Heart right ventricle (tissue), 16 donors: ENCODE data around the gene IER5. TPM values are rescaled to one million over a fixed set of nuclear protein-coding genes. Genes with fewer than 3 reads are reported as not detected.

Source experiments
- ATAC-seq, 8 donors: fragments of 200-7000 bp; cut with Tn5 transposase; one replicate each; pipeline ENCODE4 v1.9.1; 2020; ENCODE audit warnings: mild to moderate bottlenecking in 8 of 8, moderate library complexity in 8 of 8, moderate number of reproducible peaks in 1 of 8
- DNase-seq, 2 donors: peaks; one replicate each; pipeline ENCODE4 v3.0.0-alpha.2; 2020
- H3K27ac ChIP-seq, 10 donors: fragments of 200-600 bp; sonication (generic) in 2 of 10; one replicate each; pipeline versions ENCODE4 v1.5.0 to v1.8.0; 2020 to 2022; ENCODE audit warnings: mild to moderate bottlenecking in 3 of 10
- H3K27me3 ChIP-seq, 7 donors: fragments of 200-600 bp; one replicate each; pipeline ENCODE4 v1.8.0; 2021 to 2022; ENCODE audit warnings: mild to moderate bottlenecking in 2 of 7
- H3K36me3 ChIP-seq, 9 donors: fragments of 200-600 bp; sonication (generic) in 1 of 9; one replicate each; pipeline versions ENCODE4 v1.5.0 to v1.8.0; 2020 to 2022; ENCODE audit warnings: mild to moderate bottlenecking in 2 of 9
- H3K4me1 ChIP-seq, 9 donors: fragments of 200-600 bp; sonication (generic) in 1 of 9; one replicate each; pipeline versions ENCODE4 v1.5.0 to v1.8.0; 2020 to 2022; ENCODE audit warnings: mild to moderate bottlenecking in 4 of 9
- H3K4me3 ChIP-seq, 10 donors: fragments of 200-600 bp; sonication (generic) in 2 of 10; one replicate each; pipeline versions ENCODE4 v1.5.0 to v1.8.0; 2020 to 2022; ENCODE audit warnings: mild to moderate bottlenecking in 7 of 10, moderate library complexity in 2 of 10
- H3K9me3 ChIP-seq, 11 donors: fragments of 200-600 bp in 10 of 11; sonication (generic) in 2 of 11; one replicate each; pipeline versions ENCODE4 v1.5.0 to v1.8.0; 2013 to 2022; ENCODE audit warnings: mild to moderate bottlenecking in 2 of 11, control low read depth in 1 of 11, moderate library complexity in 1 of 11
- CTCF ChIP-seq, 9 donors: fragments of 200-600 bp; sonication (generic) in 2 of 9; IDR thresholded peaks; one replicate each; pipeline versions ENCODE4 v1.5.0 to v1.8.0; 2021 to 2022; ENCODE audit warnings: antibody characterized with exemption in 9 of 9, mild to moderate bottlenecking in 5 of 9, moderate library complexity in 1 of 9
- WGBS, 2 donors: extraction: QIAGEN DNeasy Blood & Tissue Kit; methylation state at CpG; one replicate each; pipeline ENCODE4 v1.1.7; 2013; ENCODE audit warnings: inconsistent platforms in 1 of 2; 5-methylcytosine and 5-hydroxymethylcytosine counted together
- intact Hi-C, 10 donors: fragments of 100-400 bp; cut with DNase I; formaldehyde crosslinking; loops; one replicate each; pipeline versions ENCODE4 v1.11.1 to v1.14.2; 2022
- polyA plus RNA-seq, 2 donors: library from polyadenylated mRNA; stranded (reverse); fragments of 200-250 nt; gene quantifications; one replicate each; pipeline ENCODE4 v1.2.3, GENCODE V29; 2013
- total RNA-seq, 10 donors: library from RNA; stranded (reverse); fragmentation: NEBNext Ultra II Directional in 3 of 10; extraction: Animal tissue kit (Norgen Biotek cat#: 25700) in 3 of 10; gene quantifications; one replicate each; pipeline versions ENCODE4 v1.2.1 to v1.2.4, GENCODE V29; 2021 to 2023
- donor health status: Arrhythmogenic right ventricular cardiomyopathy.
- donor health status: ischemic (EF 13 %, LVEDD 7.1; RV severe dilation, severe dysfunction).
- donor health status: healthy with polysubstance abuse.
- donor health status: DM: no; HTN: yes; CAD: no.
- donor health status: DM: no; HTN: no; CAD: no.
- donor health status: ischemic (EF 25% LVEDD 6.9; RV normal size, moderate dysfunction).
- donor health status: ischemic (EF 25% LVEDD 5.7; RV mildly dilated, moderate dysfunction).
- donor health status: healthy.
- donor health status: DM: yes; HTN: yes; CAD: no.
- donor health status: Ischemic cardiomyopathy.
- donor health status: ischemic (EF 35%, LVEDD 5.7; RV mildly dilated, moderate dysfunction).
- donor health status: nonischemic (EF 11% LVEDD 7.7; RV severe dilation, severe dysfunction).
- donor health status: DM: yes; HTN: yes; CAD: no.
- donor health status: PGD.
- donor health status: ischemic (EF 29% LVEDD 5.4; RV normal size, mild dysfunction).
- donor health status: nonischemic (EF 23%, LVEDD 6.1; RV moderate dilation, normal function).

Gene IER5
- total and polyA plus RNA-seq, 12 donors: 10.7 to 87.5 (median 18.7) TPM

DNA sequence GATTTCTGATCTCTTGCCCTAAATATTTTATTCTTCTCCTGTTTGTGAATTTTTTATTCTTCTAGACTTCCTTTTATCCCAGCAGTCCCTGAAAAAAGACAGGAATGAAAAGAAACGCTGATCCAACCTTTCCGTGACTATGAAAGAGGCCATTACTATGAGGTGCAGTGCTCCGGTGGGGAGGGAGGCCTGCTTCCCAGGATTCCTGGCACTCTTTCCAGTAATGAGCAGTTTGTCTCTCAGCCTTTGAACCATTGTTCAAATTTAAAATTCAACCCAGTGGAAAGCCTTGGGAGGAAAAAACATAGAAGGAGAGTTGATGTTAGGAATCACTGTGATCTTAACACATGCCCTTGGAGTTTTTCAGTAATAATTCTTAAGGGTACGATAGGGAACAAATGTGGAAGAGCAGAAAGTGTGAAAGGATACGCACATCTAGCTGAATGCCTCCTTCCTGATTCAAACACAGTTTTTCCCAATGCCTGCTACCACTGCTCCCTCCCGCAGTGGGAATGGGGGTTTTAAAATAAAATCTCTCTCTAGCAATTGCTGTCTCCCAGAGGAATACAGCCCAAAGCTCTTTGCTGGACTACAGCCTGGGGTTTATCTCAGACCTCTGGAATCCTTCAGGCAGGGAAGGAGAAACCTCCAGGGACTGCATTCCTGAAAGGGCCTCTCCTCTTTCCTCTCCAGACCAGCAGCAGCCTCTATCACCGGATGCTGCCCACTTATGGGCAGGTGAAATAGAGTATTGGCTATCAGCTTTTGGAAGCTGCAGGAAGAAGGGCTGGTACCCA lies 6.1 kb downstream of the IER5 start:
- peaks cover 3 to 88% (median 78%) of the 10 kb centered on the region in 9 donors for H3K4me1 ChIP-seq
- no peak for TF ChIP-seq CTCF (IDR thresholded peaks at IDR 0.05)
- H3K4me3 ChIP-seq: peak overlapping the region in 1 of 10 donors; percentile 1
- peak in 1 of 2 donors; percentile 75 for DNase-seq
- ATAC-seq: peak; percentile 59 to 78 (median 68)
- H3K9me3 ChIP-seq: no peaks in the 10 kb centered on the region
- intact Hi-C loops: loop anchor here in 1 of 10 donors (5.0 kb wide), 1 partner anchor 43 kb away; no protein-coding TSS in a partner anchor
- 23 to 27% methylated on average over 7 of the region's 7 CpGs for WGBS, 2 donors
- no peaks in the 10 kb centered on the region for H3K27me3 ChIP-seq
- peaks cover 0 to 27% (median 0%) of the 10 kb centered on the region in 9 donors for H3K36me3 ChIP-seq
- H3K27ac ChIP-seq: peak overlapping the region in 8 of 10 donors; percentile 31 to 78 (median 60)

- ATAC-seq (no peak), DNase-seq (no peak)
- H3K4me3 ChIP-seq: no peak overlapping the region
- peaks cover 3 to 94% (median 84%) of the 10 kb centered on the region in 9 donors for H3K4me1 ChIP-seq
- 76 to 78% methylated on average over 8 of the region's 8 CpGs for WGBS, 2 donors
- intact Hi-C loops: loop anchor here in 1 of 10 donors (5.0 kb wide), 1 partner anchor 42 kb away; no protein-coding TSS in a partner anchor
- H3K27me3 ChIP-seq: no peaks in the 10 kb centered on the region
- peaks cover 0 to 27% (median 0%) of the 10 kb centered on the region in 9 donors for H3K36me3 ChIP-seq
- TF ChIP-seq CTCF (IDR thresholded peaks at IDR 0.05): no peak
- H3K9me3 ChIP-seq: no peaks in the 10 kb centered on the region
- H3K27ac ChIP-seq: peak overlapping the region in 8 of 10 donors; percentile 31 to 78 (median 60)
These were observed 6.8 kb downstream of the IER5 start for GRCh38 chr1:181095260-181095659.

GRCh38 chr1:181095763-181096184 lies 7.3 kb downstream of the IER5 start:
- Histone ChIP-seq H3K9me3 (no peaks in the 10 kb centered on the region), H3K4me3 (no peak overlapping the region), H3K27me3 (no peaks in the 10 kb centered on the region), H3K4me1 (peaks cover 3 to 92% (median 84%) of the 10 kb centered on the region in 9 donors), H3K27ac (peak overlapping the region in 8 of 10 donors; percentile 31 to 78 (median 60)), H3K36me3 (peaks cover 0 to 27% (median 0%) of the 10 kb centered on the region in 9 donors)
- intact Hi-C loops: loop anchor here in 1 of 10 donors (5.0 kb wide), 1 partner anchor 42 kb away; no protein-coding TSS in a partner anchor
- no peak for TF ChIP-seq CTCF (IDR thresholded peaks at IDR 0.05)
- WGBS, 2 donors: 63 to 69% methylated on average over 5 of the region's 5 CpGs
- DNase-seq: no peak
- no peak for ATAC-seq

DNA sequence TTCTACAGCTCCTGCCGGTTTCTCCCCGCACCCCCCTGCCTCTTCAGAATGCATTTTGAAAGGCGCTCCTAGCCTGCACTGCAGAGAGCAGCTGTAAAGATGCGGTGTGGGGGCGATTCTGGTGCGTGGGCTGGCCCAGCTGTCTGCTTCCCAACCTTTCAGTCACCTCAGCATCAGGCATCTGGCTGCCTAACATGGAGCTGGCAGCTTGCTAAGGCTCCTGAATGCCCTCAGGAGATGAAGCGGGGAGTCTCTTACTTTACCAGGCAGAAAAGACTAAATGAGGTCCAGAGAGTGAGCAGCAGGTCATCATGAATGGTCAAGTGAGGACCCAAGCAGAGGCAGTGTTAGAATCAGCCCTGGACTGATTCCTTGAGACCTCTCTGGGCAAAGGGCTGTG lies 8.7 kb downstream of the IER5 start:
- no peaks in the 10 kb centered on the region for H3K9me3 ChIP-seq
- H3K27ac ChIP-seq: peak overlapping the region in 6 of 10 donors; percentile 13 to 78 (median 54)
- peaks cover 0 to 20% (median 0%) of the 10 kb centered on the region in 9 donors for H3K36me3 ChIP-seq
- no peak overlapping the region for H3K4me3 ChIP-seq
- intact Hi-C loops: loop anchor here in 1 of 10 donors (5.0 kb wide), 1 partner anchor 40 kb away; no protein-coding TSS in a partner anchor
- TF ChIP-seq CTCF (IDR thresholded peaks at IDR 0.05): no peak
- DNase-seq (no peak), ATAC-seq (peak in 1 of 8 donors; percentile 10)
- H3K4me1 ChIP-seq: peaks cover 3 to 89% (median 70%) of the 10 kb centered on the region in 9 donors
- no peaks in the 10 kb centered on the region for H3K27me3 ChIP-seq
- 75% methylated on average over 7 of the region's 7 CpGs for WGBS, 2 donors
